SK-N-MC (cell line): ENCODE results near the gene PTPN7.

ENCODE experiments used
- DNase-seq: peaks from one replicate; pipeline ENCODE4 v3.0.0-alpha.2; 2011; ENCODE audit warnings: low read depth, low spot score
- H3K27ac ChIP-seq: fragments of 200-600 bp; sonication (generic); 2 replicates; pipeline ENCODE4 v1.5.1; 2016; ENCODE audit warnings: mixed run types
- H3K36me3 ChIP-seq: fragments of 200-600 bp; sonication (generic); 2 replicates; pipeline ENCODE4 v1.6.1; 2017; ENCODE audit warnings: antibody characterized with exemption, low read length, mixed read lengths; ENCODE audit not compliant: insufficient read depth
- H3K4me3 ChIP-seq: fragments of 200-600 bp; sonication (generic); 2 replicates; pipeline ENCODE4 v1.5.1; 2016
- H3K9ac ChIP-seq: fragments of 200-600 bp; sonication (generic); 2 replicates; pipeline ENCODE4 v1.8.0; 2017; ENCODE audit warnings: mixed run types, mixed read lengths; ENCODE audit not compliant: insufficient read length
- H3K9me3 ChIP-seq: fragments of 200-600 bp; sonication (generic); 2 replicates; pipeline ENCODE4 v1.6.1; 2017; ENCODE audit warnings: low read depth, mild to moderate bottlenecking, antibody characterized with exemption, low read length, moderate library complexity, mixed read lengths
- EZH2 ChIP-seq: fragments of 200-600 bp; sonication (generic); IDR thresholded peaks from one replicate; pipeline ENCODE4 v1.6.1; 2017; ENCODE audit warnings: antibody characterized with exemption
- FOXP2 ChIP-seq: optimal IDR thresholded peaks from 2 replicates; pipeline ENCODE3; 2011; ENCODE audit warnings: mild to moderate bottlenecking, moderate library complexity; ENCODE audit not compliant: insufficient read depth; ENCODE audit errors: extremely low read length, control extremely low read depth
- POLR2AphosphoS5 ChIP-seq: IDR thresholded peaks from 2 replicates; pipeline ENCODE4 v1.6.1; 2012; ENCODE audit warnings: mild to moderate bottlenecking, low read depth, low read length, borderline replicate concordance

The PTPN7 gene

GRCh38 chr1:202201266-202201665, 40.9 kb upstream of the PTPN7 start:
- H3K36me3 ChIP-seq: no peaks in the 10 kb centered on the region
- no peak for DNase-seq
- H3K4me3 ChIP-seq: no peak overlapping the region
- no peak overlapping the region for H3K9ac ChIP-seq
- no peak overlapping the region for H3K27ac ChIP-seq
- TF ChIP-seq FOXP2 (no peak), POLR2AphosphoS5 (no peak), EZH2 (no peak)
- no peaks in the 10 kb centered on the region for H3K9me3 ChIP-seq

GRCh38 chr1:202200669-202201068, 40.3 kb upstream of the PTPN7 start:
- H3K9me3 ChIP-seq: no peaks in the 10 kb centered on the region
- H3K36me3 ChIP-seq: no peaks in the 10 kb centered on the region
- no peak overlapping the region for H3K4me3 ChIP-seq
- DNase-seq: no peak
- TF ChIP-seq POLR2AphosphoS5 (no peak), EZH2 (no peak), FOXP2 (no peak)
- H3K9ac ChIP-seq: no peak overlapping the region
- H3K27ac ChIP-seq: no peak overlapping the region

- no peak for TF ChIP-seq POLR2AphosphoS5
- TF ChIP-seq FOXP2: no peak
- TF ChIP-seq EZH2: no peak
- H3K4me3 ChIP-seq: no peak overlapping the region
- no peak for DNase-seq
- no peaks in the 10 kb centered on the region for H3K9me3 ChIP-seq
- no peak overlapping the region for H3K27ac ChIP-seq
- H3K9ac ChIP-seq: no peak overlapping the region
- no peaks in the 10 kb centered on the region for H3K36me3 ChIP-seq
Observed at GRCh38 chr1:202200112-202200548, 39.7 kb upstream of the PTPN7 start.

- Histone ChIP-seq H3K27ac (no peak overlapping the region), H3K9me3 (no peaks in the 10 kb centered on the region), H3K36me3 (no peaks in the 10 kb centered on the region), H3K4me3 (no peak overlapping the region), H3K9ac (no peak overlapping the region)
- no peak for DNase-seq
- TF ChIP-seq FOXP2 (no peak), POLR2AphosphoS5 (no peak), EZH2 (no peak)
Observed at GRCh38 chr1:202199040-202199889, 38.9 kb upstream of the PTPN7 start.

- Histone ChIP-seq H3K36me3 (no peaks in the 10 kb centered on the region), H3K9me3 (no peaks in the 10 kb centered on the region), H3K27ac (no peak overlapping the region), H3K9ac (no peak overlapping the region), H3K4me3 (no peak overlapping the region)
- DNase-seq: no peak
- TF ChIP-seq POLR2AphosphoS5: no peak
- TF ChIP-seq FOXP2: no peak
- no peak for TF ChIP-seq EZH2
Observed at GRCh38 chr1:202198366-202198724, 37.9 kb upstream of the PTPN7 start.

- Histone ChIP-seq H3K9me3 (no peaks in the 10 kb centered on the region), H3K36me3 (no peaks in the 10 kb centered on the region), H3K4me3 (no peak overlapping the region), H3K9ac (no peak overlapping the region), H3K27ac (no peak overlapping the region)
- no peak for TF ChIP-seq FOXP2
- TF ChIP-seq POLR2AphosphoS5: no peak
- no peak for TF ChIP-seq EZH2
- DNase-seq: no peak
Observed at GRCh38 chr1:202197653-202198365, 37.4 kb upstream of the PTPN7 start.

- no peaks in the 10 kb centered on the region for H3K36me3 ChIP-seq
- H3K9ac ChIP-seq: no peak overlapping the region
- no peak for TF ChIP-seq EZH2
- no peak for TF ChIP-seq FOXP2
- TF ChIP-seq POLR2AphosphoS5: no peak
- no peak for DNase-seq
- H3K9me3 ChIP-seq: no peaks in the 10 kb centered on the region
- H3K4me3 ChIP-seq: no peak overlapping the region
- no peak overlapping the region for H3K27ac ChIP-seq
Observed at GRCh38 chr1:202194328-202194648, 33.9 kb upstream of the PTPN7 start.

GRCh38 chr1:202193614-202194327, 33.4 kb upstream of the PTPN7 start, which contains the start of gene LGR6:
Gene LGR6, plus strand, starts transcription at chr1:202193799. Its CDS starts 191 bp downstream, at chr1:202193990.
- Histone ChIP-seq H3K9ac (no peak within 1 kb of the TSS), H3K27ac (no peak within 1 kb of the TSS), H3K4me3 (peak within 1 kb of the TSS; percentile 12; the same call in 1 of the 2 replicates), H3K9me3 (no peaks in the 10 kb centered on the region), H3K36me3 (no peaks in the 10 kb centered on the region)
- DNase-seq: no peak
- TF ChIP-seq FOXP2 (no peak), EZH2 (no peak), POLR2AphosphoS5 (no peak)
